ENCODE measurements around the gene ELF1. TPM values are rescaled to one million over a fixed set of nuclear protein-coding genes. Genes with fewer than 3 reads are reported as not detected.
A peak's percentile ranks its signal among the peaks of the same experiment; 100 is the strongest.

The ELF1 gene
- total and polyA plus RNA-seq, 2 of the 4 experiments (the other 2 are of a cell fraction) = 25.4 to 27.6 TPM

DNA sequence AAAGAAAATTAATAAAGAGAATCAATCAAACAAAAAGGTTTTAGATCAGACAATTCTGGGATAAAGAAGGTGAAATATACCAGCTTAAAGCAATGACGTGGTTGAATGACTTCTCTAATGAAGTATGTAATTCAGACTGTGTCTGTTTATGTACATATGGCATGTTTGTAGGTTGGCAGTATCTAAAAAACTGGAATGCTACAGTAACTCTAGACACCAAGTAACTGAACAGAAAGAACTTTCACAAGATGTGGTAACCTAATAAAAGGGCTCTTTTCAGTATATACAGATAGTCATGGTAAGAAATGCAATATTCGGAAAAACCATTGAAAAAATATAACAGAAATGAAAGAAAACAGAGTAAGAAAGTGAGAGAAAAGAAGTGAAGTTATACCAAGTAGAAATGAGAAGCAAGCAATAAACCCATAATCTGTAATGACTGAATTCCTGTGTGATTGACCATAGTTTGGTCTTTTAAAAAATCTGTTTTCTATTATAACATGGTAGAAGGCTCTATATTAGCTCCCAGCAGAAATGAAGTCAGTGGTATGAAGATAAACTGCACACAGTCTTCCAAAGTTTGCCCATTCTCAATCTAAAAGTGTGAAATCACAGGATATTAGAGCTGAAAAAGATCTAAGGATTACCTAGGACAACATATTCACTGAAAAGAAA lies 31.4 kb downstream of the ELF1 start:
- H4K91ac ChIP-seq (ENCODE audit: insufficient read depth, low read depth, low read length) = no peak overlapping the region
- intact Hi-C loops (cut with micrococcal nuclease) = loop anchor here (5.0 kb wide), 1 partner anchor 65 kb away; no protein-coding TSS in a partner anchor
- H3K4ac ChIP-seq (ENCODE audit: low read depth, low read length) = no peak overlapping the region
- in situ Hi-C loops (cut with MboI; ENCODE audit: low sequenced_read_pairs) = no loop called here
- no TSS peak for BruUV-seq (replicated peaks)
- ATAC-seq (ENCODE audit: low read depth) (peak; percentile 63), DNase-seq (peak; percentile 61)
- no CpG with 5 or more reads among the region's 2 CpGs for WGBS, 2 experiments (ENCODE audit: extremely low coverage in 2 of 2, insufficient read length in 1 of 2)
- no peak overlapping the region for H3K4me2 ChIP-seq (ENCODE audit: low read depth, low read length)
- no peaks in the 10 kb centered on the region for H3K9me3 ChIP-seq (ENCODE audit: control insufficient read depth, insufficient read depth, low read length)
- no peak overlapping the region for H2AK5ac ChIP-seq (ENCODE audit: low read depth, low read length)
- peaks cover 3% of the 10 kb centered on the region; the same call in 1 of the 2 replicates for H3K9me1 ChIP-seq (ENCODE audit: insufficient read depth, low read length)
- H3K23ac ChIP-seq (ENCODE audit: low read depth, low read length) = no peak overlapping the region
- no peak overlapping the region for H3K18ac ChIP-seq (ENCODE audit: low read depth, low read length)
- no peaks in the 10 kb centered on the region for H3K36me3 ChIP-seq (ENCODE audit: control insufficient read depth, insufficient read depth, low read length)
- H3K27ac ChIP-seq (ENCODE audit: insufficient read depth, low read length) = no peak overlapping the region
- H3K79me1 ChIP-seq (ENCODE audit: low read depth in 1 of 2, low read length in 2 of 2) = peaks cover 28 to 49% of the 10 kb centered on the region in 2 experiments
- CTCF ChIA-PET = interaction anchor here (0.6 to 1.0 kb wide), 2 partner anchors 13 to 1051 kb away, joined by 3 read pairs; no protein-coding TSS in a partner anchor
- H3K4me3 ChIP-seq (ENCODE audit: insufficient read depth, low read depth, low read length) = no peak overlapping the region
- peaks cover 16% of the 10 kb centered on the region; the same call in 1 of the 2 replicates for H4K20me1 ChIP-seq (ENCODE audit: insufficient read depth, low read length)
- dilution Hi-C loops (cut with HindIII; ENCODE audit: low sequenced_read_pairs, unreplicated experiment) = no loop called here
- H2AK9ac ChIP-seq (replicated peaks; ENCODE audit: low read depth, low read length, poor library complexity) = no peak overlapping the region
- peak overlapping the region; percentile 33 for H2BK5ac ChIP-seq (ENCODE audit: low read depth, low read length, poor library complexity, severe bottlenecking)
- no peak overlapping the region for H2AFZ ChIP-seq (replicated peaks; ENCODE audit: low read length, poor library complexity)
- no peak overlapping the region for H3K56ac ChIP-seq (ENCODE audit: extremely low read depth, insufficient read depth, low read length)
- no peak overlapping the region for H2BK120ac ChIP-seq (ENCODE audit: low read depth, low read length)
- no peak overlapping the region; the same call in 1 of the 2 replicates for H3K14ac ChIP-seq (replicated peaks; ENCODE audit: low read depth, low read length)
- POLR2A ChIA-PET (ENCODE audit: unreplicated experiment) = no interaction called here
- H3K4me1 ChIP-seq (ENCODE audit: control insufficient read depth, insufficient read depth, low read length) = peaks cover 5% of the 10 kb centered on the region; the same call in 1 of the 2 replicates
- no peak for TF ChIP-seq POLR2A (IDR thresholded peaks at IDR 0.05; ENCODE audit: low read depth, low read length)
- no peak for TF ChIP-seq MAFK (IDR thresholded peaks at IDR 0.05; ENCODE audit: low read depth, low read length)
- no peak for TF ChIP-seq NFE2L2 (IDR thresholded peaks at IDR 0.05; ENCODE audit: low read depth, low read length)
- no peak for TF ChIP-seq CHD1 (IDR thresholded peaks at IDR 0.05; ENCODE audit: low read depth, low read length)
- no peak for TF ChIP-seq RCOR1 (IDR thresholded peaks at IDR 0.05; ENCODE audit: insufficient replicate concordance, low read length)
- TF ChIP-seq SMC3 (IDR thresholded peaks at IDR 0.05; ENCODE audit: low read depth, low read length) = no peak
- TF ChIP-seq, protein P1, sequence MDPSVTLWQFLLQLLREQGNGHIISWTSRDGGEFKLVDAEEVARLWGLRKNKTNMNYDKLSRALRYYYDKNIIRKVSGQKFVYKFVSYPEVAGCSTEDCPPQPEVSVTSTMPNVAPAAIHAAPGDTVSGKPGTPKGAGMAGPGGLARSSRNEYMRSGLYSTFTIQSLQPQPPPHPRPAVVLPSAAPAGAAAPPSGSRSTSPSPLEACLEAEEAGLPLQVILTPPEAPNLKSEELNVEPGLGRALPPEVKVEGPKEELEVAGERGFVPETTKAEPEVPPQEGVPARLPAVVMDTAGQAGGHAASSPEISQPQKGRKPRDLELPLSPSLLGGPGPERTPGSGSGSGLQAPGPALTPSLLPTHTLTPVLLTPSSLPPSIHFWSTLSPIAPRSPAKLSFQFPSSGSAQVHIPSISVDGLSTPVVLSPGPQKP (IDR thresholded peaks at IDR 0.05; ENCODE audit: borderline replicate concordance, low read depth, low read length) = no peak
- TF ChIP-seq BHLHE40 (IDR thresholded peaks at IDR 0.05; ENCODE audit: low read depth, low read length) = no peak
- H2BK20ac ChIP-seq (ENCODE audit: low read depth, low read length) = no peak overlapping the region
- no peak overlapping the region for H4K8ac ChIP-seq (ENCODE audit: low read depth in 2 of 2, low read length in 2 of 2)
- H4K5ac ChIP-seq (ENCODE audit: low read depth, low read length) = no peak overlapping the region
- H3K27me3 ChIP-seq (ENCODE audit: control insufficient read depth, insufficient read depth, low read length) = no peaks in the 10 kb centered on the region
- no peak overlapping the region for H3K9ac ChIP-seq (ENCODE audit: low read depth, low read length)
- no peak overlapping the region for H2BK15ac ChIP-seq (ENCODE audit: low read depth, low read length)
